Measurements from ENCODE around the gene TPST2.

- TF ChIP-seq POLR2A (IDR thresholded peaks at IDR 0.05) = no peak
- peak; percentile 46 to 67 (median 60) for TF ChIP-seq CTCF (IDR thresholded peaks at IDR 0.05 in 4 of 5, conservative IDR thresholded peaks at IDR 0.05 in 1 of 5)
Observed at GRCh38 chr22:26502688-26503561, 87.0 kb downstream of the TPST2 start.
